Activated CD4-positive, alpha-beta T cell treated with anti-CD3 and anti-CD28 coated beads, Interleukin-2, amount 50 U/mL, for 4 hours (primary cell): ENCODE measurements around the gene PTGFRN.

ENCODE experiments used
- DNase-seq, 2 experiments: peaks; one replicate each; pipeline ENCODE4 v3.0.0-alpha.2; 2020

The PTGFRN gene

DNA sequence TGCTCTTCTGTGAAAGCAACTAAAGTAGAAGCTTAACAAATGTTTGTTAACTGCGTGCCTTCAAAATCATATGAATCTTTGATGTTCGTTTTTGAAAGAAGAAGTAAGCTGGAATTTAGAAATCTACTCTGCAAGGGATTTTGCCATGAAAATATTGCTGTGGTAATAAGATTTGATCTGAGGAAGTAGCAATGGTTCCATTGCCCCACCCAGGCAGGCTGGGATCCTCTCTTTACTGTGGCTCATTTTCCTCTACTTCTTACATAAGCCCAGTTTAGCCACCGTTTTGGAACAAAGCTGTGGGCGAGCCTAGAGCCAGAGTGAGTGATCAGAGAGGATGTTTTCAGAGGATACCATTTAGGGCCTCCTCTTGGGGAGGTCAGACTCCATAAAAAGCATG is 20.3 kb upstream of the PTGFRN start:
- DNase-seq: no peak

DNA sequence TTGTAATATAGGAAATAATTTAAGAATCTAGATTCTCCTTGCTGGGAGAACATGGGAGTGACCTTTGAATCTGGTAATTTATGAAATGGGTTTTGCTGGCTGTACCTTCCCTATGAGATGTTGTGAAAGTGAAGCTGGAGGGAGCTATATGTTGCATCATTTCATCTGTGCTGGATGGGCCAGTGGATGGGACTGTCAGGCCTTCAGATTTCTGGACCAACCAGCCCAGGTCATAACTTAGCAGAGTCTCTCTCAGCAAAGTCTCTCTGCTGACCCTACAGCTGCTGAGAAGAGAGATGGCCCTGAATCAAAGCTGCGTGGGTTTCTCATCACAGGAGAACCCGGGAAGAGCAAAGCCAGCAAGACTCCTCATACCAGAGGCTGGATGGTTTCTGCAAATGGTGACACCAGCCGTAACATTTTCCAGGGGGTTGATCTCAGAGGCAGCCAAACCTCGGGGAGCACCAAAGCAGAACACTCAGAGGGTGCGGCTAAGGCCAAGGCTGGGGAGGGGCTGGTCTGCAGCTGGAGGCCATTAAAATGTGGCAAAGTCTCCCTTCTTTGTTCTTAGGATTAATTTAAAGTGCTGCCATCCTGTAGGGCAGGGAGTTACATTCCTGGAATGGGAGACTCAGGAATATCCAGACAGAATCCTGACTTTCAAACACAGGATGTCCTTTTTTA is 18.2 kb upstream of the PTGFRN start:
- no peak for DNase-seq

DNA sequence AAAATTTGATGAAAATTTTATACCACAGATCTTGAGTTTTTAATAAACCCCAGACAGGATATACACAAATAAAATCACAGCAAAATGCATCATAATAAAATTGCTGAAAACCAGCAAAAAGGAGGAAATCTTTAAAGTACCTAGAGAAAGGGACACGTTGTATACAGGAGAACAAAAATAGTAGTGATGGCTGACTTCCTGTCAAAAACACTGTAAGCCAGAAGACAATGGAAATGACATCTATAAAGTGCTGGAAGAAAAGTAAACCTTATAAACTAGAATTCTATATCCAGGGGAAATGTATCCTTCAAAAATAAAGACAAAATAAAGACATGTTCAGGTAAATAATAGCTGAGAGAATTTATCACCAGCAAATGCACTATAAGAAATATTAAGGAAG is 14.6 kb upstream of the PTGFRN start:
- DNase-seq: no peak

DNA sequence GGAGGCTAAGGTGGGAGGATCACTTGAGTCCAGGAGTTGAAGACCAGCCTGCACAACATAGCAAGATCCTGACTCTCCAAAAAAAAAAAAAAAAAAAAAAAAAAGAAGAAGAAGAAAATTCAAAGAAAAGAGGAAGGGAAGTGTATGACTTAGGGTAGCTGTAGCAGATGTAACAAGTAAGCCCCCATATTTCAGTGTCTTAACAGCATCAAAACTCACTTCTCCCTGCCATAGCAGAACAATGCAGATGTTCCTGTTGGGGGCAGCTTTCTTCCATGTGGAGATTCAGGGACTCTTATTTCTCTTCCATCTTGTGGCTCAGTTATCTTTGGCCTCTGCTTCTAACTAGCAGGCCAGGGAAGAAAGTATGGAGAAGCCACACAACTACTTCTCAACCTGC is 10.2 kb upstream of the PTGFRN start:
- DNase-seq: no peak

DNA sequence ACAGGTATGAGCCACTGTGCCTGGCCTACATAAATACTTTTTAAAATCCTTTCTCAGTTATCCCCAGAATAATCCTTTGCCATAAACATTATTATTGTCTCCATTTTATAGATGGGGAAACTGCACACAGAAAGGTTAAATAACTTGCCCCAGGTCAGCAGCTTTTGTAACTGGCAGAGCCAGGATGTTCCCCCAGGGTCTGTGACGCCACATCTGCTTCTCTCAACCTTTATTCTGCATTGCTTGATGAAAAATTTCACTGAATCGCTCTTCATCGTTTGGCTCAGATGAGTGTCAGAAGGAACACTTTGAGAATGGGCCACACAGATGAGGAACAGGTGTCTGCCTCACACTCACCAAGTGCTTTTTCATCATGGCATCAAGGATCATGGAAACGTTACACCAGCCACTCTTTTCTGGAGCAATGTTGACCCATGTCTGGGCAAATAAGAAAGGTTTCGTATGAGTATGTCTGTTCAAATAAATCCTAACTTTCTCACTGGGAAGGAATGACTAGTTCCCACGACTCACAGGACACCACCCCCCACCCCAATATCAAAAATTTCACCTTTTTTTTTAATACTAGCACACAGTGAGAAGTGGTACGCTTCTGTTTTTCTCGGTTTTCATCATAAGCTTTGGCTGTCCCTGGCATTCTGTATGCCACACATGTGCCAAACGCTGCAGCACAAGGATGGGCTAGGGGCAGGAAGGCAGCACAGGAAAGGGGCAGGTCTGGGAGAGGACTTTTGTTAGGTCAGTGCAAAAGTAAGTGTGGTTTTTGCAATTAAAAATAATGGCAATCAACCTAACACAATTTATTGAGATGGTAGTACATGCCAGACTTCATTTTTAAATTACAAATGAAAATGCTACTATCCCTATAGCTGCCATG is 9.0 kb upstream of the PTGFRN start:
- DNase-seq: no peak

DNA sequence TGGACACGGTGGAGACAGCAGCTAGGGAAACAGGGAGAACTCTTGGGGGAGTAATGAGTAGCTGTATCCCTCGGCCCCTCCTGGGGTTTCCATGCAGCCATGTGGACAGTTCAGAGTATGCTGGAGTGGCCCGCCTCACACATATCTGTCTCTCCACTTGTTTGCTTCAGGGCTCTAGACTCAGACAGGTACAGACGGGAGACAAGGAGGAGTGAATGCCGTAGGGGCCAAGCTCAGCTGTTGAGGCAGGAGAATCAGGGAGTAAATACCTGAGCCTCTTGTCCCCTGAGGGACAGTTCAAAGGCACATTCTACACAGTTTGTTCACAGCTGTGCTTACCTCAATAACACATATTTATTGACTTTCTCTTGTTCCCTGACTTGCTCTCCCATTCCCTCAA is 7.7 kb upstream of the PTGFRN start:
- DNase-seq: no peak

DNA sequence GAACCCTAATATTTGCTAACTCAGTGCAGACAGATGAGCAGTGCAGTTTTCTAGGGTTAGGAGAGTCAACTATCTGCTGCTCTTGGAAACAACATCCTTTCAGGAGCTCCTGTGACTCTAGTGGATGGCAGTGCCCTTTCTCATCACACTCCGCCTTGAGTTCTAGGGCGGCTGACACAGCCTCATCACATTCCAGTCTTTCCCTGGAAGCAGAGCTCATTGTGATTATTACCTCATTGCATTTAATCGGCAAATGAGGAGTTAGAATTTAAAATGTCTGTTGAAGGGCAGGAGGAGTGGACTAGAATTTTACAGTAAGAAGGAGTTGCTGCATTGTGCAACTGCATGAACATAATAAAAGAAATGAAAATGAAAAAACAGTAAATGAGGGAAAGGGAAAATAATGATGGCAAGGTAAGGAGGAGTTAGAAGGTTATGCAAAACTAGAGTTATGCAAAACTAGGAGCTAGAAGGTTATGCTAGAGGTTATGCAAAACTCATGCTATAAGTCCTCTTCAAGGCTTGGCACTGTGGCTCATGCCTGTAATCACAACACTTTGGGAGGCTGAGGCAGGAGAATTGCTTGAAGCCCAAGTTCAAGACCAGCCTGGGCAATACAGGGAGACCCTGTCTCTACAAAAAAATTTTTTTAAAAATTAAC is 6.9 kb upstream of the PTGFRN start:
- DNase-seq: no peak

DNA sequence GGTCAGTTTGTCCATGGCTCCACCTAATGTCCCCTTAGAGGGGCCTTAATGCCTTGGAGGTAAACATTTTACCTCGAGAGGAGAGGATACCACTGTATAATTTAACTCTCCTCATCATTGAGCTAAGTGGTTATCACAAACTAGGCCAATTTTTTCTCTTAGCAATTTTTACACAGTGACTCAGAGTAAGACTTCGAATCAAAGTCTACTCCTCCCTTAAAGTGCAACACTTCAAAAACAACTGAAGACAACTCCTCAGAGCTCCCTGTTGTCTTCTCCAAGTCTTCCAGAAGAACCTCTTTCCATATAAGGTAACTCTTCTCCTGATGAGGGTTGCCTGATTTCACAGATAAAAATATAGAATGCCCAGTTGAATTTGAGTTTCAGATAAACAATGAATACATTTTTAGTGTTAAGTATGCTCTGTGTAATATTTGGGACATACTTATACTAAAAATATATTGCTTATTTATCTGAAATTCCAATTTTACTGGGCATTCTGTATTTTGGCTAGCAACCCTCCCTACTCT is 4.9 kb upstream of the PTGFRN start:
- DNase-seq: no peak

DNA sequence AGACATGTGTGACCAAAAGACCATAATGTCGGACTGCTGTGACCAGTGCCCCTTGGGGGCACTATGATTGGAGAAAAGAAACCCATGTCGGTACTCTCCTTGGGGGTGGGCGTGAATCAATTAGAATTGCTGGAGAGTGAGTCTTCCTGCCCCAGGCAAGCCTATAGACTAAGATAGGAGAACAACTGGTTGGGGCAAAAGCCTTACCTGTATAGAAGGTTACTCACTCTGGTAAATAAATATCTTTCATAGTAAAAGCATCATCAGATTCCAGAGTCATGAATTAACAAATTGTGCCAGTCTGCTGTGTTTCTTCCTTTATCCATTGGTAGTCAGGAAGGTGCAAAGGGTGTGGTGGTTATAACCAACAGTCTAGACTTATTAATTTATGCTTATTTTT is 2.9 kb upstream of the PTGFRN start:
- DNase-seq: no peak

DNA sequence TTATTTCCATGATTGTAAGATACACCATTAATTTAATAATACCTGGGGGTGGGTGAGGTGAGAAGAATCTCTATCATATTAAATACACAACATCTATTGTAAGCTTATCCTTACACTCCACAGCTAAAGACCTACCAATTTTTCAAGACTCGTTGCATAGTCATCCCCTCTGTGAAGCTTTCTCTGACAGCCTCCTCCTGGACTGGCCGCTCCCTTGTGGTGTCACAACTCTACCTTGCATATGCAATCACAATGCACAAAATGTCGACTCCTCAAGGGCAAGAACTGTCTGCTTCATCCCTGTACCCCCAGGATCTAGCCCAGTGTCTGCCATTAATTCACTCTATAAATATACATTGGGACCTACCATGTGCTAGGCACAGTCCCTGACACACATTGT is 2.4 kb upstream of the PTGFRN start:
- no peak for DNase-seq

DNA sequence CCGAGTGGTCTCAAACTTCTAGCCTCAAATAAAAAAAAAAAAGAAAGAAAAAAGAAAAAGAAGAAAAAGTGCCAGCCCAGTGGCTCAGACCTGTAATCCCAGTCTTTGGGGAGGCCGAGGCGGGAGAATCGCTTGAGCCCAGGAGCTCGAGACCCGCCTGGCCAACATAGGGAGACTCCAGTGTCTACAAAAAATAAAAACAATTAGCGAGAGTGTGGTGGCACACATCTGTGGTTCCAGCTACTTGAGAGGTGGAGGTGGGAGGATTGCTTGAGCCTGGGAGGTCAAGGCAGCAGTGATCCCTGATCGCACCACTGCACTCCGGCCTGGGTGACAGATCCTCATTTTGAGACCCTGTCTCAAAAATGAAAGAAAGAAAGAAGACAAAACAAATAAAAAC is 1.4 kb upstream of the PTGFRN start:
- DNase-seq: no peak

DNA sequence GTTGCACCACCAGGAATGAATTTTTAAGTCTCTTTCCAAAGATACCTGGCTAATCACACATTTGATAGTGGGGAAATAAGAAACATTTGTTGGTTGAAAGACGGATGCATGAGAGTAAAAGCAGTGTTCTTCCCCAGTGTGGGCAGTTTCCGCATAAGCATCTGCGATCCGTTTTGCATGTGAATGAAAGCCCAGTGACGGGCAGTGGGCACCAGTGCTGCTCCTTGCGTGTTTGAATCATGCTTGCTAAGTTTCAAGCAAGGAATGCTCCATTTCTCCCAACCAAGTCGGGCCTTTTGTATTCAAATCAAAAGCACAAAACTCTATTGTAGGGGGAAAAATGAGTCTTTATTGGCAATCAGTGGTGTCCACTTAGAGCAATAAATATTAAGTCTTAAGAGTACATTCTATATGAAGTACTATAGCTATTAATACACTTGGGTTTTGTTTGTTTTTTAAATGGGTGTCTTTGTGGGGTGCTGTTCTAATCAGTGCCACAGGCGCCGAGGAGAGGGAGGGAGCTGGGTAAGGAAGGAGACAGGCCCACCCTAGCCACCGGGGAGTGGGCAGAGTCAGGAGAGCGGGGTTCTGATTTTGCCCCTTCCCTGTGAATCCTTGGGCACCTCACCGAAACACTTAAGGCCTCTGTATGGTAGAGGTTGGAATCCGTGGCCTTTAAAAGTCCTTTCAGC is 750 bp upstream of the PTGFRN start:
- no peak for DNase-seq

DNA sequence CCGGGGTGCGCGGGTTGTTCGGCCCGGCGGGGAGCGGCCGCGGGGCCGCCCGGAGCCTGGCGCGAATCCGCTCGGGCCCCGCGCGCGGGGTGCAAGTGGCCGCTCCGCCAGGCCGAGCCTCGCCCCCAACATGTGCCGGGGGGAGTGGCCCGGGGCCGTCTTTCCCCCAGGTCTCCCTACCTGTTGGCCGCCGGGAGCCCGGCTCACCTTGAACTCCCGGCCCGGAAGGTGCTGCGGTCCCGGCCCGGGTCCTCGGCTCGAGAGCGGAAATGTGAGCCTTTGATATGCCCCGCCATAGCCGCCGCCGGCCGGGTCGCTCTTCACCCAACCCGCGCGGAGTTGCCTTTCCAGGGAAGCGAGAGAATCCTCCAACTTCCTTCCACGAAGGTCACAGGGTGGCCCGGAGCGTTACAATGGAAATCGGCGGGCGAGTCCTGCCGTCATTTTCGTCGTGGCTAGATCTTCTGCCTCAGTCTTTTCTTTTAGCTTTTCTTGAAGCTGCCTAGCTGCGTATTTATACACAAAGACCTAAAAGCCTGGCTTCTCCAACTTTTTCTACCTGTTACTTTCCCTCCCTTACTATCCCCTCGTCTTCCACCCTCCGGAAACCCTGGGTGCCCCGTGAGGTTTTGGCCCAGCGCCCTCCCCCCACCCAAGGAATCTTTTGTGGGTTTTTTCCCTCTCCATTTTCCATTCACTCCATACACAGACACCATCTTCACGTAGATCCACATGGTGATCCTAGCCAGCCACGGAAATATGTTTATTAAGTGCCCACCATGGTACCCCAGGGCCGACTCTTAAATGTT is 867 bp downstream of the PTGFRN start:
- peak; percentile 15 to 25 for DNase-seq

DNA sequence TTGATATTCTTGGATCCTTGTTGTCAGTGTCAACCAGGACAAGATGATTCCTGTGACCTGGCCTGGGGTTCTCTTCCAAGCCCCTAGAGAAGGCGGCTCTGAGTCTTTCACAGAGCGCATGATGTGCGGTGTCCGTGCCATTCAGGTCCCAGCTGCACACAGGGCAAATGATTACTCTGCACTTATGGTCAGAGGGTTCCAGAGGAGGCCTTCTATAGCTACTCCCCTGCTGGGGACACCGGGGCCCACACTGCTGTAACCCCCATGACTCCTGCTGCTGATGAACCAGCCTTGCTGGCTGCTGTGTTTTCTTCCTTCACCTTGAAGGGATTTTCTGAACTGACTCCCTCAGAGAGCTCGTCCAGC is 1.5 kb downstream of the PTGFRN start:
- DNase-seq: no peak

DNA sequence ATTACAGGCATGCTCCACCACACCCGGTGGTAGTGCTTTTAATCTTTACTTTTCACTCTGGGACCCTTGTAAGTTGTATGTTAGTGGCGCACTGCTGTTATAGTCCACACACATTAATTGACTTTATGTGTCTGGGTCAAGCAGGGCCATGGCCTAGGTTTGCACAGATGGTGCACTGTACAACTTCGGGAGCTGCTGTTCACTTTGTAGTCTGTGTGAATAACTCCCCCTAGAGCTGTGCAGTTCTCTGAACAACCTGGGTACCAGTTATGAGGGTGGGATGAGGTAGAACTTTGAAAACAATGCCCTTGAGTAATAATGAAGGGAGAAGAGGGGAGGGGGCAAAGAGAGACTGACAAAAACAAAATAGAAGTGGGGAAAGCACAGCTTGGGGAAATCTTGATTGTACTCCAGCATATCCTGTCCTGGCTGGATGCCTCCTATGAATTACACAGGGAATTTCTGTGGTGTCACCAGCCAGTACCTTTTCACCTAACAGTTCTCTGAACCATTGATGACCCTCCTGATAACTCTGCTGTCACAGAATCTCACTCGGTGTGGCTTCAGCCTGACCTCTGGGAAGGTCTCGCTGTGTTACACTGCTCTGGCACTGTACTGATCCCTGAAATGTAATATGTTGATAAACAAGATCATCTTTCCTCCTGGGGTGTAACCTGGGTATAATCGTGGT is 2.2 kb downstream of the PTGFRN start:
- DNase-seq: no peak

DNA sequence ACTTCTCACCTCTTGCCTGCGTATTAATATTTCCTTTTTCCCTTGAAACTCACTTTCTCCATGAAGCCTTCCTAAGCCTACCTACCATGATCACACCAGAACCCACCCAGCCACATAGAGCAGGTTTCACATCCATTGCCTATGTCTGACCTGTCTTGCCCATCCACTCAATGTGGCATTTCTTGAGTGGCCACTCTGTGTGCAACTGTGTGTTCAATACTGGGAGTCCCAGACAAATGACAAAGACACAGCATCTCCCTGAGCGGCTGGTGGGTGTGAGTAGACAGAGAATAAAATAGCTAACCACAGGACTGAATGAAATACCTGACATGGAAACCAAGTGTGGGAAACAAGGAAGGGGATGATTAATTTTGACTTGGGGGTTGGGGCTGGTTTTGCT is 3.1 kb downstream of the PTGFRN start:
- DNase-seq: no peak

DNA sequence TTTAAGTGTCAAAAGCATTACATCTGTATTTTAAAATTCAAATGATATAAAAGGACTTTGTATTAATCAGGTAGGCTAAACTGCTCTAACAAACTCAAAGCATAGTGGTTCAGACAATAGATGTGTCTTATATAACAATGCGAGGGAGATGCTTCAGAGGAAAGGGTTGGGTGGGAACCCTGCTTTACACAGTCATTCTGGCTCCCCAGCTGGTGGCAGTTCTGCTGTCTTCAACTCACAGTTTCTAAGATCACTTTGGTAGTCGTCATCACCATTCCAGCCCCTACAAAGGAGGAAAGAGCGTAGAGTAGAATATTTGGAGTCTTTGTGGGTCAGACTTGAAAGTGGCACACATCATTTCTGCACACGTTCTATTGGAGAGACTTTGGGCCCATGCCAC is 4.2 kb downstream of the PTGFRN start:
- no peak for DNase-seq

DNA sequence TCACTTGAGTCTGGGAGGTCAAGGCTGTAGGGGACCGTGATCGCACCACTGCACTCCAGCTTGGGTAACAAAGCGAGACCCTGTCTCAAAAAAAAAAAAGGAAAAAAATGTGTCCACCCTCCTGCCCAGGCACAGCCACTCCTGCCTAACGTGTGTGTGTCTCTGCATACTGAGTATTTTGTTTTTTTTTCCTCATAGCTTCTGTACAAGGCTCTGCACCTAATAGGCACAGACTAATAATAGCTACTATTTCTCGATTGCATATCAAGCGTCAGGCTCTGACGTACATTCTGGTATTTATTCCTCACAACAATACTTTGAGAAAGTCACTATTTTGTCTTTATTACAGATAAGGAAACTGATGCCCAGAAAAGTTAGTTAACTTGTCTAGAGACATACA is 5.0 kb downstream of the PTGFRN start:
- no peak for DNase-seq

DNA sequence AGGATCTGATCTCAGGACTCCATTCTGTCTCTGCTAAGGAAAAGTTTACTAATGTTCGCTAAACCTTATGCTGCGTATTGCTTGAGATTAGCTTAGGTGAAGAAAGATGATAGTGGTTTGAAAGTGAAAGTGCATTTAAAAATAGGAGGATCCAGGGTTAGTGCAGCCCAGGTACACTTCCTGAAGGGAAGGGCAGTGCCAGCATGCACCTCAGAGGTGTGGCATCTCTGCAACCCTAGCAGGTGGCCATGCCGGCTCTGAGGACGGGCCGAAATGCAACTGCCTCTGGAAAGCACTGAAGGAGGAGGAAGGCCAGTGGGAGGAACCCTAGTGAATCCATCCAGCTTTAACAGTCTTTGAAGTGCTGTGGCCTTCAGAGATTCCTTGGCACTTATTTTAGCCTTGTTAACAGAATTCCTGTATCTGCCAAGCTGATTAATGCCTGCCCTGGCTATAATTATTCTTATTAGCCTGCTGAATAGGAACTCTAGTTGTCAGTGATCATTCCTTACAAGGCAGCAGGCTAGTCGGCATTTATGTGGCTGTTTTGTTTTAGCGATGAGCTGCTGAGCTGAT is 5.5 kb downstream of the PTGFRN start:
- no peak for DNase-seq

DNA sequence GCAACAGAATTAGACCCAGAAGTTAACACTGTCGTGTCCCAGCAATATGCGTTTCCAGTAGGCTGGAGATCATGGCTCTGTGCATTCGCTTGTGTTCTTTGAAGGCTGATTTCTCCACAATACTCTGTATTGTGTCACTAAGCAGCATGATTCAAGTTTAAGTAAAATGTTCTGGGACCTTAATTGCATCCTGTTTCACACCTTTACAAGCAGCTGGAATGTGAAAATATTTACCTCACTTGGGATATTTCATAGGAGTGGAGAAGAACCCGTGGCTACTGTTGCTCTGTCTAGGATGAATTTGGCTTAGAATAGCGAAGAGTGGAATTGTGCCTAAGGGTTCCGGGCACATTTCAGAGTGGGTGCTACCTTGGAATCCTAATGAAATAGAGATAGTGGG is 6.3 kb downstream of the PTGFRN start:
- no peak for DNase-seq
